Esophagus squamous epithelium (tissue), 4 donors: ENCODE measurements around the gene HOXD8.

Experiments
- POLR2A ChIP-seq, 4 donors: fragments of 450-650 bp; IDR thresholded peaks; one replicate each; pipeline ENCODE4 v1.6.1; 2017; ENCODE audit warnings: antibody characterized with exemption in 4 of 4, mild to moderate bottlenecking in 4 of 4, moderate library complexity in 3 of 4
- TF ChIP-seq, protein P1 (sequence below), 6 experiments: fragments of 450-650 bp in 4 of 6; fragments of 200-600 bp in 2 of 6; sonication (generic) in 2 of 6; IDR thresholded peaks; one replicate each; pipeline ENCODE4 v1.5.1; 2016 to 2019; ENCODE audit warnings: antibody characterized with exemption in 6 of 6, mild to moderate bottlenecking in 4 of 6, moderate library complexity in 4 of 6

DNA sequence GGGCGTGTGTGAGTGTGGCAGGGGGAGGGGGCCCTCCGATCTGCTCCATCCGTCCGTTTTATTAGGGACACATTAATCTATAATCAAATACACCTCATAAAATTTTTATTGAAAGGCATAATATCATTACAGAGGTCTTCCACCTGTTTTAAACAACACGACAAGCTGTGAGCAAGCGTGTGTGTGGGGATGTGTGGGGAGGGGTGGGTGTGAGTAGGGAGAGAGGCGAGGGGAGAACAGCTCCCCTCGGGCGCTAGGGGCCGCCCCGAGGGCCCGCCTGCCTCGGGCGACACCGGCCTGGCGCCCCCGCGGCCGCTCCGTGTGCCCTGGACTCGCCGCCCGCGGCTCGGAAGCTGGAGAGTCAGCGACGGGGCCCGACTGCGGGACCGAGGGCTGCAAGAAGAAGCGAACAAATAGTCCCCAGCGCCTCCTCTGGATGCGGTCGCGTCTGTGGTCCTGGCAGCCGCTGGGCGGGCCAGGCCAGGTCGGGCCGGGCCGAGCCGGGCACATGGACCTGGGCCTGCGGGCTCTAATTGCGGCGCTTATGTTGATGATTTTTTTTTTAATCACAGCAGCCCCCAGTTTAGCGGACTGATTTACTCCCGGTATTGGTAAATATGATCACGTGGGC is 7.3 kb upstream of the HOXD8 start:
- TF ChIP-seq POLR2A (IDR thresholded peaks at IDR 0.05): no peak
- TF ChIP-seq, protein P1, sequence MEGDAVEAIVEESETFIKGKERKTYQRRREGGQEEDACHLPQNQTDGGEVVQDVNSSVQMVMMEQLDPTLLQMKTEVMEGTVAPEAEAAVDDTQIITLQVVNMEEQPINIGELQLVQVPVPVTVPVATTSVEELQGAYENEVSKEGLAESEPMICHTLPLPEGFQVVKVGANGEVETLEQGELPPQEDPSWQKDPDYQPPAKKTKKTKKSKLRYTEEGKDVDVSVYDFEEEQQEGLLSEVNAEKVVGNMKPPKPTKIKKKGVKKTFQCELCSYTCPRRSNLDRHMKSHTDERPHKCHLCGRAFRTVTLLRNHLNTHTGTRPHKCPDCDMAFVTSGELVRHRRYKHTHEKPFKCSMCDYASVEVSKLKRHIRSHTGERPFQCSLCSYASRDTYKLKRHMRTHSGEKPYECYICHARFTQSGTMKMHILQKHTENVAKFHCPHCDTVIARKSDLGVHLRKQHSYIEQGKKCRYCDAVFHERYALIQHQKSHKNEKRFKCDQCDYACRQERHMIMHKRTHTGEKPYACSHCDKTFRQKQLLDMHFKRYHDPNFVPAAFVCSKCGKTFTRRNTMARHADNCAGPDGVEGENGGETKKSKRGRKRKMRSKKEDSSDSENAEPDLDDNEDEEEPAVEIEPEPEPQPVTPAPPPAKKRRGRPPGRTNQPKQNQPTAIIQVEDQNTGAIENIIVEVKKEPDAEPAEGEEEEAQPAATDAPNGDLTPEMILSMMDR (IDR thresholded peaks at IDR 0.05): no peak
